Fibroblast of skin of left biceps (primary cell): ENCODE data around the gene DMRTB1.

Experiments
- DNase-seq, 2 experiments: peaks; one replicate each; pipeline ENCODE4 v3.0.0-alpha.2; 2013; ENCODE audit warnings: low read depth in 2 of 2

The DMRTB1 gene

DNA sequence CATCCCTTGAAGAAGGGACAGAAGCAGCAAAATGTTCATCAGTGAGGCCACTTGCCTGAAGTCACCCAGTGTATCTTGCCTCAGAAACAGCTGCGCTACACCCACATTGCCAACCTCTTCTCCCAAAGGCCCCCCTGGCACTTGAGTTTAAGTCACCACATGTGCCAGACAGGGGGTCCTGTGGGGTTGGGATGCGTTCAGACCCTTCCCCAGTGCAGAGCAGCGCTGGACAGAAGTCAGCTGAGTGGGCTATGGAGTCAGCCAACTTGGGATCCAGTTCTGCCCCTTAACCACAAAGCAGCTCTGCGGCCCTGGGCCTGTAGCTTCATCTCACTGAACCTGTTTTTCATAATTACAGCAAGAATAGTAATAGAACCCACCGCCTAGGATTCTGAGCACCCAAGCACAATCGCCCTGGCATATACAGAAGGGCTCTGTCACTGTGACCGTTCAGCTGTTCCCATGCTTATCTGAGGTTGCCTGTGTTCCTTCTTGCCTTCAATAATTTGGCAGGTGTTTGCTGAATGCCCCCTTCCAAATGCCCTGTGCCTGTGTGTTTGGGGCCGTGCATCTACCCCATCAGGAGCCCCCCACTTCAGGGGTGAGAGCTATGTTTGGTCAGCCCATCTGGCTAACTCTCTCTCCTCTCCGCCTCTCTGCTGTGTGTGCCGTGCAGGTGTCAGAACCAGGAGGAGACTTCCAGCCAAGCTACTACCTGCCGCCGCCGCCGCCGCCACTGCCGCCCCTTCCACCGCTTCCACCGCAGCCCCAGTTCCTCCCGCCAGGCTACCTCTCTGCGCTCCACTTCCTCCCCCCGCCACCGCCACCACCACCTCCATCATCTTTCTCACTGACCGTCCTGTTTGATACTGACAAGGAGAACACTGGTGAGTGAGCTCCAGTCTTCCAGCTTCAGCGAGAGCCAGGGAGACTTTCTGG, 5.0 kb downstream of the DMRTB1 start:
- DNase-seq, result no peak

DNA sequence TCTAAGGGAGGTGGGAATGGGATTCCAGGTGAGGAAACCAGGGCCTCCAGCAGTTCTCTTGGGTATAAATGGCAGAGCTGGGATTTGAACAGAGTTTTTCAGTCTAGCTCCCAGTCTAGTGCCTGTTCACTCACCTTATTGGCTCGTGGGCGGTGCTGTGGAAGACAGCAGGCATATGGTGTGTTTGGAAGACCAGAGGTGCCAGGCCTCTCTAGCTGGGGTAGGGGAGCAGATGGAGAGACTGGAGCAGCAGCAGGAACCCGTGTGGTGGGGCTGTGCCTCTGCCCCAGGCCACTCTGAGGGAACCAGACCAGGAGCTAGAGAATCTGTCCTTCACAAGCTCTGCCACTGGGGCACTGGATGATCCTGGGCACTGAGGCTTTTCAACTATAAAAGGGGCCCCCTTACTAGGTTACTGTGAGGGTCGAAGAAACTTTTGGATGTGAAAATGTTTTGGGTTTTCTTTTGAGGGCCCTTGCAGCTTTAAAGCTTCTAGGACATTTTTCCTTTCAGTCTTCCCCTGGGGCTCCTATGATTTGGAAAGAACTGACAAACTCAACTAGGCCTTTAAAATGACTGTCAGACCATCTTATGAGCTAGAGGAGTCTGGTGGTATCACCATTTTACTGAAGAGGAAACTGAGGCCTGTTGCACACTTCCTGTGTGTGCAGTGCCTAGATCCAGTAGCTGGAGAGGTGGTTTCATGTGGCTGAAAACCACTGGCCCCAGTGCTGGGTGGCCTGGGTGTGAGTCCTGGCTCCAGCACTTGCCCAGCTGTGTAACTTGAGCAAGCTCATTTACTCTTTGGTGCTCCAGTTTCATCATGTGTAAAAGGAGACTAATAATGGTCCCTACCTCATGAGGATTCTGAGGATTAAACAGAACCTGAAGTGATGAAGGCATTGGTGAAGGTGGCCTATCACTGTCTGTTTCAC, 6.1 kb downstream of the DMRTB1 start:
- DNase-seq, result no peak

DNA sequence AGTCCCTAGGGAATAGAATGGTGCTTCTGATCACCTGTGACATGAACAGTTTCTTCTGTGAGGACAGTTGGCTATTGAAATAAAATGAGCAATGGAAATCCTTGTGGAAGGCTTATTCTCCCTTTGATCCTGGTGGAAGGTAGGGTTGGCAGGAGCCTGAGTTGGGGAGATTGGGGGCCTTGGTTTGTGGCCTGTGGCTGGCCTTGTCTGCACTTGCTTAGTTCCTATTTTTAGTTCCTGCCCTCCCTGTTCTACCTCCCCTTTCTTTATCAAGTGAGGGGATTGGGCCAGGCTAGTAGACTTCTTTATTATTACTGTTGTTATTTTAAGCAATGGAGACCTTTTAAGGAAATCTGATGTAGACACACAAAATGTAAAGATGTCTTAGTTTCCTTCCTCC, 8.2 kb downstream of the DMRTB1 start:
- DNase-seq, result no peak

DNA sequence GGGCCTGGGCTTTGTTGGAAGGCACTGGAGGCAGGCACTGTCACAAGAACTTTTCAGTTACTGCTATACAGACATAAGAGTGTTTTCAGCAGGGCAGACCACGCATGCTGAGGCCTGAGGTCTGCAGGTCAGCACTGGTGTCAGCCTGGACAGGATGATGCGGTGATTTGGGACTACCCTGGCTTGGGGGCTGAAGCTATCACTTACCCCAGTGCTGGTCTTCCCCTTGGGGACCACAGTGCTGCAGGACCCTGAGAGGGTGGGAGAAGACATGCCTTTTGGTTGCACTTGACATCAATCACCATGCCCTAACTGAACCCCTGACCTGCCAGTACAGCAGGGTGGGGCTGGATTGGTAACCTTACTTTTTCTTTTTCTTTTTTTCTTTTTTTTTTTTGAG, 9.2 kb downstream of the DMRTB1 start:
- DNase-seq, result no peak

DNA sequence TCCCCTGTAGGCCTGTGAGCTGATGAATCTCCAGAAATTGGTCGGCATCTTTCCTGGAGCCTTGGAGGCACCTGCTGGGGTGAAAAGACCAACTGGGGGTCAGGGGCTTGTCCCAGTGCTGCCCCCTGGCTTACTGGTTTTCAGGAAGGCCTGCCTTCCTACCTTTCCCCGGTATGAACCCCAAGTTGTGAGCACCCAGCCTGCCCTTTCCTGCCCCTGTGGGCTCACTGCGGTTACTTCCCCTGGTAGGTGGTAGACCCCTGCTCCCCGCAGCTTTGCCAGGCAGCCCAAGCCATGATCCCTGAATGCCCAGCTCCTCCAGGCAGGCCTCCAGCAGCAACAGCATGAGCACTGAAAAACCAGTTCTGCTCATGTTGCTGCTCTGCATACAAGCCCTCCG, 10.2 kb downstream of the DMRTB1 start:
- no peak for DNase-seq

DNA sequence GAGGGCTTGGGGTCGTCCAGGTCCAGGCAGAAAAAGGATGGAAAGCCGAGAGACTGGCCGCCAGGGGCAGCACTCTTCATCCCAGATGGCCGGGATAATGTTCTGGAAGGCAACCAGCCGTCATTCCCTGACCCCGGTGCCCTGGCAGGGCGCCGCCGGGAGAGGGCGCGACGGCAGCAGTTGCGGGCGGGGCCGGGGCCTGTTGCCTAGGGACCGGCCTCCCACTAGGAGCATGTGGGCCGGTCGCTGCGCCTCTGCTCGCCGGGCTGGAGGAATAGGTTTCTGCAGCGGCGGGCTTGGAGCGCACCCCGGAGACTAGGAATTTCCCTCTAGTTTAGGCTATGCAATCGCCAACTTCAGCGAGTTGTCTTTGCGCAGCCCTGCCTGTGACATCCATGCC, 11.0 kb downstream of the DMRTB1 start:
- peak; percentile 20 to 22 for DNase-seq

DNA sequence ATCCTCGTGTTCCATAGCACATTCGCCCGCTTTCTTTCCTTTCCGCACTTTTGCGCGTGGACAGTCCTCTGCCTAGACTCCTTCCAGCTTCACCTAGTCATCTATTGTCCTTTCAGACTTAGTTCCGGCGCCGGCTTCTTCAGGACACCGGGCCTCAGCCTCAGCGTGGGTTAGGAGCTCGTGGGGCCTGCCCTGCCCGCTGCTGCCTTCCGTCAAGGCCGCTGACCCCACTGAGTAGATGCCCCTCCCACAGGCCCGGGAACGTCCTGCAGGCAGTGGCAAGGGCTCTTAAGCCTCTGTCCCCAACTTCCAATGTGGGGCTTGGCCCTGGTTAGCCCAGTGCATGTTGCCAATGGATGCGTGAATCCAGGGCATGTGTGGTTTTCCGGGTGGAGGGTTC, 11.4 kb downstream of the DMRTB1 start:
- no peak for DNase-seq

DNA sequence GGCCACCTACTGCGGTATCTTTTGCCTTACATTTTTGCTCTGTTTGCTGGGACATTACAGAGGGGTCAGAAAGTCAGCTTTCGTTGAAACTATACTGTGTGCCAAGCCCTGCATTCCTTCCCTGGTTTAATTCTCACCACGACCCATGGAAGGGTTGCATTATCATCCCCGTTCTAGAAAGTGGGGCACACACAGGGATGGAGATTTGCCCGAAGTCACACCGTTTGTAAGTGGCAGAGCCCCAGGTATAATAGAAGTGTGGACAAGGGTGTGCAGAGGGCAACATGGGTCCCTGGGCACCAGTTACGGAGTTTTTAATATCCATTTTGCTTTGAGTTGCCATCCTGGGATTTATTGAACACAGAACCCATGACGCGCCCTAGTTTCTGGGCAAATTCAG, 11.8 kb downstream of the DMRTB1 start:
- DNase-seq, result no peak

DNA sequence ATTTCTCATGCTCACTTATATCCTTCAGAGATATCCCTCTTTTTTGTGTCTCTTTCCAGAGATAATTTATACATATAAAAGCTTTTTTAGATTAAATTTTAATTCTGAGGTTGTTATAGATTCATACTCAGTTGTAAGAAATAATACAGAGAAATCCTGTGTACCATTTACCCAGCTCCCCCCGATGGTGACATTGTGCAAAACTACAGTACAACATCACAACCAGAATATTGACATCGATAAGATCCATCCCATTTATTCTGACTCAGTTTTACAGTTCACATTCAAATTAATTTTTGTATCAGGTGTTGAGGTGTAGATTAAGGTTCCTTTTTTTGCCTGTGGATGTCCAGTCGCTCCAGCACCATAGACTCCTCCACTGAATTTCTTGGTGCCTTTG, 14.3 kb downstream of the DMRTB1 start:
- no peak for DNase-seq

DNA sequence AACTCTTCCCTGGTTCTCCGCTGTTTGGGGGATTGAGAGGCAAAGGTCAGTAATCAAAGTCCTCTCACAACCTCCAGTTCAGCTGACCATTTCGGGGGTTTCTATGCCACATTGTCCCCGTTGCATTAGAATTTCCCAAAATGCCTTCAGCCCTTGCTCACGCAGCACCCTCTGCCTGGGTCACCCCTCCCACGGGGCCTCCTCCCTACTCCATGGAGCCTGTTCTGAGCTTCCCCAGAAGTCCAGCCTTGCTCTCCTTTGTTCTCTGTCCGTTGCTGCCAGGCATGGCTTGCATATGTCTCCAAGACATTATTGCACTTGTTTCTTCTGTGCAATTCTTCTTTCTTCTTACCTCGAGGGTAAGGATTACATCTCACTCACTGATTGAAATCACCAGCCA, 16.5 kb downstream of the DMRTB1 start:
- DNase-seq, result no peak

DNA sequence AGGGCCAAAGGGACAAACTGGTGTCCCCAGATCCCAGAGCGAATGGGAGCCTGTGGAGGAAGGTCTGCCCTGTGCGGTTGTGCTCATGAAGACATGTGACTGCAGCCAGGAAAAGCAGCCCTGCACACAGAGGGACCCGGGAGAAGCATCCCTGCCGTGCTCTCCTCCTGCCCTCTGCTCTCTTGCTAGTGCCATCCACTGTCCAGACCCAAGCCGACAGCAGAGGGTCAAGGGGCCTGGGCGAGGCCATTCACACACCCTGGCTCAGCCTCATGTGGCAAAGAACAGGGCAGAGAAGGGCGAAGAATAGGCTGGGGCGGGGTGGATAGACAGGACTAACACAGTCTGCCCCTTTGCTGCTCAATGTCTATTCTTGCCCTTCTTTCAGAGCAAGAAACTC, 17.4 kb downstream of the DMRTB1 start:
- DNase-seq, result no peak

DNA sequence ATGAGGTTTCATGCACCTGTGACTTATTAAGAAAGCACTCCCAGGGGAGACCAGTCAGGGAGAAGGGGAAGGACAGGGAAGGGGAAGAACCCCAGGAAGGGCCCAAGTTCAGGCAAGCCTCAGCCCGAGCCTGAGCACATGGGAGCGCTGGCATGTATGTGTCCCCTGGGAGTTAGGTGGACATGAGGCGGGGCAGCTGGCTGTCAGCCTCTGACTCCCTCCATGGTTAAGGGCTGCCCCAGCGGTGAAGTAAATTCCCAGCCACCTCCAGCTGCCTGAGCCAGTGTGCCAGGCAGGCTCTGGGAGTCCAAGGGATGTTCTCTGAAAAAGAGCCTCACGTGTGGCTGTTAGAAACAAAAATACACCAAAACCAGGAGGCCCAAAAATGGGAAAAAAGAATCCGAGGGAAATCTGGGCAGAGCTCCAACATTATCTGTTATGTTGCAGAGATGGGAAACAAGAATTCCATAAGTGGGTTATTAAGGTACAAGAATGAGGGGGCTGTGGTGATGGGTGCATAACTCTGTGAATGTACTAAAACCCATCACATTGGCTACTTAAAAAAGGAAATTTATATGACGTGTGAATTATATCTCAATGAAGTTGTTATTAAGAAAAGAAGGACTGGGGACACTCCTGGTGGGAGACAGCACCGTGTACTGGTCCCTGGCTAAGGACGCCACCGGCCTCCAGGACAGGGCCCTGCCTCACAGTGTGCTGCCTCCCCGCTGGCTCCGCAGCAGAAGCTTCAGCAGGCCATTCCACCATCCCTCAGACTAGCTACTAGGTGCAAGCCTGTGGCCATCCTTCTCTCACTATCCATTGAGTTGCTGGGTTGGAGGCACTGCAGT, 18.7 kb downstream of the DMRTB1 start:
- DNase-seq, result peak; percentile 37 to 47

DNA sequence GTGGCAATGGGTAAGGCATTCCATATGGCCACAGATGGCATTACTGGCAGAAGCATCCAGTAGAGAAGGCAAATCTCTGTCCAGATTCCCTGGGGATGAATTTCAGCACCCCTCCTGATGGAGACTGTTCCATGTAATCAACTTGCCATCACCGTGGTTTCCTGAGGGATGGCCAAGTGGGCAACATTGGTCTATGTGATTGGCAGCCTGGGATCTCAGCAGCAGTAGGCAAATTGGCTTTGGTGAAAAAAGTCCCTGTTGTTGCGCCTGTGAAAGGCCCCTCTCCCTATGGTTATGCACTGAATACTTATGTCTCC, 19.3 kb downstream of the DMRTB1 start:
- no peak for DNase-seq

DNA sequence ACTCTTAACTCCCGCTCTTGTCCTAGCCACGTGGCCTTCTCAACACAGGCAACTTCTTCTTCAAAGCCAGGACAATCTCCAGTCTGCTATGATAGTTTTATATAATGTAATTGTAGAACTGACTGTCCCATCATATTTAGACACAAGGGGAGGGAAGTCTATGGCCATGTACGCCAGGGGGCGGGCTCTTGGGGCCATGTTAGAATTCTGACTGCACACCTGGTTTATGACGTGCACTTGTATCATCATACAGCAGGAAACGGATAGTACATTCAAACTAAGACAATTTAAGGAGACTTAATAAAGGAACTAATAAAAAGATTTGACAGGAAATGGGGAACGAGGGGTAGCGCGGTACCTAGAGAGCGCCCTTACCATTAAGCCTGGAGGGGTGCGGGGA, 21.5 kb downstream of the DMRTB1 start:
- DNase-seq, result no peak

DNA sequence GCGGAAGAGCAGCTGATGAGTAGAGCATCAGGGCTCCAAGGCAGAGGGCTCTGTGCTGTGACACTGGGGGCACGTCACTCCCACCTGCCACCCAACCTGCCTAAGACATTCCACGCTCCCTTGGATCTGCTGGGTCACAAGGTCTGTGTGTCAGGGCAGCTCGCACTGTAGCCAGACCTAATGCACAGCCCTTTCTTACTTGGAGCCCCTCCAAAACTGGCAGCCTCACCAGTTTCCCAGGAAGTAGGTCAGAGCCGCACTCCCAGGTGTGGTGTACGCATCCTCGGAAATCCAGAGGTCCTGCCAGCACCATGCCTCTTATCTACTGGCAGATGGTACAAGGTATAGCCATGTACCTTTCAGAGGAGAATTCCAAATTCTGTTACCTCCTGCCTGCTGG, 22.3 kb downstream of the DMRTB1 start:
- no peak for DNase-seq

DNA sequence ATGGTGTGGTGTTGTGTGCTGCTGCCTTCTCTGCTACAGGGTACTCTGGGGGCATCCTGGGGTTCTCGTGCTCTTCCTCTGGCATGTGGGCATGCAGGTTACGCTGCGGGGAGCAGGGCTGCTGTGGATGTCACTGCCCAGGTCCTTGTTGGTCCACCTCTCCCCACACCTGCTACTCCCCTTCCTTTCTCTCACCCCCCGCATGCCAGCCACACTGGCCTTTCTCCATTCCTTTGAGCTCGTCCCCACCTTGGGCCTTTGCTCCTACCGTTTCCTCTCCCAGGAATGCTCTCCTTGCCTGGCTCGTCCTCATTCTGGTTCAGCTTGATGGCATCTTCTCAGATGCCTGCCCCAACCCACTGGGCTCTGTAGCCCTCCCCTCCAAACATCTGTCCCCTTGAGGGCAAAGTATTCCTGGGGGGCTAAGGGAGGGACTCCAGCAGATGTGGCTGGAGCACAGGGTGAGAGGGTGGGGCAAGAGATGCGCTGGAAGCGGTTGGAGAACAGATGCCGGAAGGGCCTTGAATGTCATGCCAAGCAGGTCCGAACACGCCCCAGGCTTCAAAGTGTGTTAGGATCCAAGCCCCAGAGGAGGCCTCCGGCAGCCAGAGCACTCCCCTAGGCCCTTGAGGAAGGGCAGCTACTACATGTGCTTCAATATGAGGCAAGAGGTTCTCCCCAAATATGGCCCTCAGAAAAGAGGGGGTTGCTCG, 23.4 kb downstream of the DMRTB1 start:
- no peak for DNase-seq

DNA sequence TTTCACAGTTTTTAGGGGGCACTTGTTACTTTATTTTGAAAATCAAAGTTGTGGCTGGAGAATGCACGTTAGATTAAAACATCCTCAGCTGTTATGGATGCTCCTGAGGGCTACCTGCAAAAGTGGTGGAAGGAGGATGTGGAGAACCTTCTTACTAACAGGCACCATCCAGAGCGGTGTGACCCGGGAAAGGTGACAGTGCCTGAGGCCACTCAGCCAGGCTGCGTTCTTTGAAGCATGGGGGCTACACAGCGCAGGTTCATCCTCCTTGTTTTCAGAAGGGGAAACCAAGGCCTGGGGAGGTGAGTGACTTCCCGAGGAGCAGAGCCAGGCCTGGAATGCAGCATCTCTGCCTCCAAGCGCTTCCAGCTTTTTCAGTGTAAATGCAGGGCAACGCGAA, 24.0 kb downstream of the DMRTB1 start:
- no peak for DNase-seq

DNA sequence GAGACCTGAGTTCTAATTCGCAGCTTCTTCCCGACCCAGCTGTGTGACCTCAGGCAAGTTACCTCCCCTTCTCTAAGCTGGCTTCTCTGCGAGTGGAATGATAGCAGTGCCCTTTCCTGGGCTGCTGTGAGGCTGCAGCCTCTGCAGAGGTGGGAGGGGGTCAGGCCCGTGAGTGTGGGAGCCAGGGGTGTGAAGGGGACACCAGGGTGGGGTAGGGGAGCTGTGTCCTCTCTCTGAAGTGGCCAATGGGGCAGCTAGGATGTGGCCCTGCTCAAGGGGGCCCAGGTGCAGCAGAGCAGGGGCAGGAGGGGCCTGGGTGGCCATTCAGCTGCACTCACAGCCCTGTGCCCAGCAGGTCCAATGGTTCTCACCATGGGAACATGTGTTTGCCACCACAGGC, 24.5 kb downstream of the DMRTB1 start:
- DNase-seq, result no peak

DNA sequence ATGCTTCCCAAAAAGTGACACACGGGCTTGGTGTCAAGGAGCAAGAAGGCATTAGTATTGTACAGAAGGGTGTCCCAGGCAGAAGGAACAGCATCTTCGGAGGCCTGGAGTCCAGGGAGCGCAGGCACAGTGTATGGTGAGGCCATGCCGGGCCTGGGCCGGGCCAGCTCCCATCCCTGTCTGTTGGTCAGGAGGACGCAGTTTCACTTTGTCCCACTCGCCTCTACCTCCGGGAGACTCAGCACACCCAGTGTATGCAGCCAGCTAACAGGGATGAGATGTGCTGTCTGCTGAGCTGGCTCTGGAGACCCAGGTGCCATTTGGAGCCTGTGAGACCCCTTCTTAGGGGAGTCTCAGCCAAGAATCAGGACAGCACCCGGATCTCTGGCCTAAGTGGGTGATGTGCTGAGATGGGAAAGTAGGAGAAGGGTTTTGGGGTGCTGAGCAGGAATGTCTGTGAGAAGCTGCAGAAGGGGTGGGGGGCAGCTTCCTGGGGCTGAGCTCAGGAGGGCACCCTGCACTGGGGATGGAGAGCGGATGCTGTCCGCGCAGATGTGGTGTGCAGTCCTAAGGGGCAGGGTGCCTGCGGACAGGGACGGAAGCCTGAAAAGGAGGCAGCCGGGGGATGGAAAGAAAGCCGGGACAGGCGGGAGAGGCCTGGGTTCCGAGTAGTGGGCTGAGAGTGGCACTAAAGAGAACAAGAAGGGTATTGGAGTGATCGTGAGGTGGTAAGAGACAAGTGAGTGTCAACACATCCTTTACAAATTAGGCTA, 25.7 kb downstream of the DMRTB1 start:
- no peak for DNase-seq
